ENCODE data around the gene HBE1.

DNA sequence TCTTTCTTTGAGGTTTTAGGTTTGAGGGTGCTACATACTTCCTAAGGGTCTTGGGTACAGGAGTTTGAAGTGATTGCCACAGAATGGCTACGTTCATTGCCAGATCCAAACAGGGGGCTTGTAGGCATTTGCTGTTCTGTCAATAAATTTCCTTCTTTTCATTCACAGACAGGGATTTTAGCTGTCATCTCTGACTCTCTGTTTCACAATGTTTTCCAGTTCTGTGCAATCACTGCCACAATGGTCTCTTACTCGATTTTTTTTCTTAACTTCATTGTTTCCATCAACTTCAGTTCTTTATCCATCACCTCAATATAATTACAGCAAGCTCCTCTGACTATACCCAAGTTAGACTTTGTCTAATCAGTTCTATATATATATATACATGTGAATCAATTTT lies 29.3 kb downstream of the HBE1 start:
- TF ChIP-seq CTCF (IDR thresholded peaks at IDR 0.05) = no peak
- no peak for TF ChIP-seq POLR2A (IDR thresholded peaks at IDR 0.05)
- TF ChIP-seq POLR2AphosphoS5 (IDR thresholded peaks at IDR 0.05) = no peak

All from sigmoid colon (tissue), 4 donors.